ENCODE data around the gene PTHLH.

Gene PTHLH

GRCh38 chr12:27972721-27973120 is at the start of gene PTHLH:
Gene PTHLH, minus strand, starts transcription at chr12:27972733. Its CDS starts 3,239 bp downstream, at chr12:27969494.
- H3K27ac ChIP-seq (ENCODE audit: low read depth, low read length) = no peak within 1 kb of the TSS
- H3K36me3 ChIP-seq (ENCODE audit: control insufficient read depth in 1 of 2, insufficient read depth in 2 of 2, low read length in 2 of 2) = no peaks in the 10 kb centered on the region
- H3K4me1 ChIP-seq (ENCODE audit: control insufficient read depth in 1 of 2, insufficient read depth in 2 of 2, low read length in 2 of 2) = peaks cover 14 to 15% of the 10 kb centered on the region in 2 donors
- H3K9me3 ChIP-seq (ENCODE audit: control insufficient read depth in 1 of 2, low read length in 2 of 2) = no peaks in the 10 kb centered on the region
- H3K4me3 ChIP-seq (ENCODE audit: low read depth in 1 of 2, low read length in 2 of 2) = no peak within 1 kb of the TSS
- no peak within 1 kb of the TSS for H3K9ac ChIP-seq (ENCODE audit: low read depth in 1 of 2, low read length in 2 of 2)
- H3K27me3 ChIP-seq (ENCODE audit: control insufficient read depth in 1 of 2, insufficient read depth in 2 of 2, low read length in 2 of 2) = peaks cover 69 to 81% of the 10 kb centered on the region in 2 donors

DNA sequence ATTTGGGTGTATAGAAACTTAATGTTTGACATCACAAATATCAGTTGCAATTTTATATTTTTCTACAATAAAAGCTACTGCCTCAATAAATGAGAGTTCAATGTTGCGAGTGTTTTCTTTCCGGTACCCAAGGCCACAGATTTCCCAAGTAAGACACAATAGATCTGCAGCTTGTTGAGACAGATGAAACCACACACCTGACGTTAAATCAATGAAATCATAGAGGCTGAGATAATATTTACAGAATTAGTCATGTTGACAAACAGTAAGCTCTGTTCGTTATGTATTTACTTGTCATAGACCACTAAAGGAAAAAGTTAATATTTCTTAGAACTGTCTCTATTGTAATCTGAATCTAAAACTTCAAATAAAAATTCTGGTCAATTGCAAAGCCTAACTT is 49.2 kb upstream of the PTHLH start:
- Histone ChIP-seq H3K36me3 (ENCODE audit: control insufficient read depth in 1 of 2, insufficient read depth in 2 of 2, low read length in 2 of 2) (no peaks in the 10 kb centered on the region), H3K27ac (ENCODE audit: low read depth, low read length) (no peak overlapping the region), H3K9ac (ENCODE audit: low read depth in 1 of 2, low read length in 2 of 2) (no peak overlapping the region), H3K4me1 (ENCODE audit: control insufficient read depth in 1 of 2, insufficient read depth in 2 of 2, low read length in 2 of 2) (no peaks in the 10 kb centered on the region), H3K4me3 (ENCODE audit: low read depth in 1 of 2, low read length in 2 of 2) (no peak overlapping the region), H3K27me3 (ENCODE audit: control insufficient read depth in 1 of 2, insufficient read depth in 2 of 2, low read length in 2 of 2) (no peaks in the 10 kb centered on the region), H3K9me3 (ENCODE audit: control insufficient read depth in 1 of 2, low read length in 2 of 2) (no peaks in the 10 kb centered on the region)

DNA sequence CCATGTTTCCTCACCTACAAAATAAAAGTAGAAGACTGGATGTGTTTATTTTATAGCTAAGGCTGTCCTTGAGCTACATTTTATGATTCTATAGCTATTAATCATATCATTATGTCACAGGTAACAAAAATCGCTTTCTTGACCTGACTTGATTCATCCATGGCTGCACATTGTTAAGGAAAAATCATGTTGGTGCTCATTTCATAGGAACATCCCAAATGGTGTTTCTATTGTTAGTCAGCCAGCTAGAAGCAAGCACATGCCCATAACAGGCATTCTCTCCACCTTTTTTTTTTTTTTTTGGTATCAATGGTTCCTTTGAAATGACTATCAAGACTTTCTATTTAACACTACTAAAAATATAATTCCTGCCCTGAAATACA is 45.3 kb upstream of the PTHLH start:
- H3K27ac ChIP-seq (ENCODE audit: low read depth, low read length) = no peak overlapping the region

DNA sequence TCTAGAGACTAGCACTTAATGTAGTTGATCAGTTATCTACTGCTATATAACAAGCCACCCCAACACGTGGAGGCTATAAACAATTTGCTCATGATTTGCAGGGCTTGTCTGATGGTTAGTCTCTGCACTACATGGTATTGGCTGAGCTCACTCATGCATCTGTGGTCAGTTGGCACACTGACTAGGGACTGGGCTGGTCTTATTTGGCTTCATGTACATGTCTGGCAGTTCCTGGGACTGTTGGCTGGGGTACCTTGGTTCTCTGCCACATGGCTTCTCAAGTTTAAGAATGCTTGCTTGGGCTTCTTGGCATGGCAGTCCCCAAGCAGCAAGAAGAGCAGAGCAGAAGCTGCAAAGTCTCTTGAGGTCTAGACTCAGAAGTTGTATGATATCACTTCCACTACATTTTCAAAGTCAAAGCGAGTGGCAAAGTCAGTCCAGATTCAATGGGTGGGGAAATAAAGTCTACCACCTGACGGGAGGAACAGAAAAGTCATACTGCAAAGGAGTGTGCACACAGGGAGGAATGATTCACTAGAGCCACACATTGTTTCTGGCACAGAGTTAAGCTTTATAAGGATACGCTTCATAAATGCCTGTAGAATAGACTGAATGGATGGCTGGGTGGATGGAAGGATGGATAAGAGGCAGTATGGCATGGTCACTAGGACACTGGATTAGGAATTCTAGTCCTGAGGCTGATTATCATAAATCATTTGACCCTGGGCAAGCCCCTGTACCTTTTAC is 44.8 kb upstream of the PTHLH start:
- Histone ChIP-seq H3K4me1 (ENCODE audit: control insufficient read depth in 1 of 2, insufficient read depth in 2 of 2, low read length in 2 of 2) (no peaks in the 10 kb centered on the region), H3K27ac (ENCODE audit: low read depth, low read length) (no peak overlapping the region), H3K9ac (ENCODE audit: low read depth in 1 of 2, low read length in 2 of 2) (no peak overlapping the region), H3K4me3 (ENCODE audit: low read depth in 1 of 2, low read length in 2 of 2) (no peak overlapping the region), H3K36me3 (ENCODE audit: control insufficient read depth in 1 of 2, insufficient read depth in 2 of 2, low read length in 2 of 2) (no peaks in the 10 kb centered on the region), H3K27me3 (ENCODE audit: control insufficient read depth in 1 of 2, insufficient read depth in 2 of 2, low read length in 2 of 2) (no peaks in the 10 kb centered on the region), H3K9me3 (ENCODE audit: control insufficient read depth in 1 of 2, low read length in 2 of 2) (no peaks in the 10 kb centered on the region)

More for the DNA sequence above, 45.3 kb upstream of the PTHLH start:
- Histone ChIP-seq H3K9ac (ENCODE audit: low read depth in 1 of 2, low read length in 2 of 2) (no peak overlapping the region), H3K4me3 (ENCODE audit: low read depth in 1 of 2, low read length in 2 of 2) (no peak overlapping the region), H3K9me3 (ENCODE audit: control insufficient read depth in 1 of 2, low read length in 2 of 2) (no peaks in the 10 kb centered on the region), H3K4me1 (ENCODE audit: control insufficient read depth in 1 of 2, insufficient read depth in 2 of 2, low read length in 2 of 2) (no peaks in the 10 kb centered on the region), H3K27me3 (ENCODE audit: control insufficient read depth in 1 of 2, insufficient read depth in 2 of 2, low read length in 2 of 2) (no peaks in the 10 kb centered on the region), H3K36me3 (ENCODE audit: control insufficient read depth in 1 of 2, insufficient read depth in 2 of 2, low read length in 2 of 2) (no peaks in the 10 kb centered on the region)

- no peak overlapping the region for H3K27ac ChIP-seq (ENCODE audit: low read depth, low read length)
- H3K27me3 ChIP-seq (ENCODE audit: control insufficient read depth in 1 of 2, insufficient read depth in 2 of 2, low read length in 2 of 2) = no peaks in the 10 kb centered on the region
- H3K9ac ChIP-seq (ENCODE audit: low read depth in 1 of 2, low read length in 2 of 2) = no peak overlapping the region
- H3K4me1 ChIP-seq (ENCODE audit: control insufficient read depth in 1 of 2, insufficient read depth in 2 of 2, low read length in 2 of 2) = no peaks in the 10 kb centered on the region
- H3K36me3 ChIP-seq (ENCODE audit: control insufficient read depth in 1 of 2, insufficient read depth in 2 of 2, low read length in 2 of 2) = no peaks in the 10 kb centered on the region
- H3K9me3 ChIP-seq (ENCODE audit: control insufficient read depth in 1 of 2, low read length in 2 of 2) = no peaks in the 10 kb centered on the region
- no peak overlapping the region for H3K4me3 ChIP-seq (ENCODE audit: low read depth in 1 of 2, low read length in 2 of 2)
Observed at GRCh38 chr12:28015165-28015564, 42.6 kb upstream of the PTHLH start.

- Histone ChIP-seq H3K9ac (ENCODE audit: low read depth in 1 of 2, low read length in 2 of 2) (no peak overlapping the region), H3K4me1 (ENCODE audit: control insufficient read depth in 1 of 2, insufficient read depth in 2 of 2, low read length in 2 of 2) (no peaks in the 10 kb centered on the region), H3K4me3 (ENCODE audit: low read depth in 1 of 2, low read length in 2 of 2) (no peak overlapping the region), H3K9me3 (ENCODE audit: control insufficient read depth in 1 of 2, low read length in 2 of 2) (no peaks in the 10 kb centered on the region), H3K36me3 (ENCODE audit: control insufficient read depth in 1 of 2, insufficient read depth in 2 of 2, low read length in 2 of 2) (no peaks in the 10 kb centered on the region), H3K27me3 (ENCODE audit: control insufficient read depth in 1 of 2, insufficient read depth in 2 of 2, low read length in 2 of 2) (no peaks in the 10 kb centered on the region), H3K27ac (ENCODE audit: low read depth, low read length) (no peak overlapping the region)
Observed at GRCh38 chr12:28014196-28014595, 41.7 kb upstream of the PTHLH start.

DNA sequence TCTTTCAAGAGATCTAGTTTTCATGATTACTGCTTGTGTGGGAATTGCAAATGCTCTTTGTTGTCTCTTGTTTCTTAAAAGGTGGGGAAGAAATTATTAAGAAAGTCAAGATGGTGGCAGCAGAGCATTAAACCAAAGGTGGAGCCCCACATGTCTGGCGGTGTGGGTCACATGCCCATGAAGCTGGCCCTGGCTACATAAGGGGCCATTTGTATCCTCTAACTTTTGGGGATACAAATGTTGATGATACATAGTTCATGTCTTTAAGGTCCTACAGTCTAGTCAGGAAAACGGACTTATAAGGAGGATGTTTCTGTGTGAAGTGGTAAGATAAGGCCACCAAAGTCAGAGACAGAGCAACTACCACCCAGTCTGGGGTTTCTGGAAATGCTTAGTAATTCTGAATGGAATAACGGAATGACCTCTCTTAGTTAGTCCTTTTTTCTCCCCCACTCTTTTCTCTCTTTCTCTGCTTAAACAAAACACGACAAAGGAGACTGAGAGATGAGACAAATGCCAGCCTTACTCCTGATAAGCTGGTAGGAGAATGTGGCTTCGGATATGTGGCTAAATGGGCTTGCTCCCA is 39.9 kb upstream of the PTHLH start:
- Histone ChIP-seq H3K36me3 (ENCODE audit: control insufficient read depth in 1 of 2, insufficient read depth in 2 of 2, low read length in 2 of 2) (no peaks in the 10 kb centered on the region), H3K27me3 (ENCODE audit: control insufficient read depth in 1 of 2, insufficient read depth in 2 of 2, low read length in 2 of 2) (no peaks in the 10 kb centered on the region), H3K9me3 (ENCODE audit: control insufficient read depth in 1 of 2, low read length in 2 of 2) (no peaks in the 10 kb centered on the region), H3K4me1 (ENCODE audit: control insufficient read depth in 1 of 2, insufficient read depth in 2 of 2, low read length in 2 of 2) (no peaks in the 10 kb centered on the region), H3K27ac (ENCODE audit: low read depth, low read length) (no peak overlapping the region), H3K9ac (ENCODE audit: low read depth in 1 of 2, low read length in 2 of 2) (no peak overlapping the region), H3K4me3 (ENCODE audit: low read depth in 1 of 2, low read length in 2 of 2) (no peak overlapping the region)

GRCh38 chr12:28010036-28010435 is 37.5 kb upstream of the PTHLH start:
- Histone ChIP-seq H3K36me3 (ENCODE audit: control insufficient read depth in 1 of 2, insufficient read depth in 2 of 2, low read length in 2 of 2) (no peaks in the 10 kb centered on the region), H3K9ac (ENCODE audit: low read depth in 1 of 2, low read length in 2 of 2) (no peak overlapping the region), H3K9me3 (ENCODE audit: control insufficient read depth in 1 of 2, low read length in 2 of 2) (no peaks in the 10 kb centered on the region), H3K27ac (ENCODE audit: low read depth, low read length) (no peak overlapping the region), H3K4me1 (ENCODE audit: control insufficient read depth in 1 of 2, insufficient read depth in 2 of 2, low read length in 2 of 2) (no peaks in the 10 kb centered on the region), H3K4me3 (ENCODE audit: low read depth in 1 of 2, low read length in 2 of 2) (no peak overlapping the region), H3K27me3 (ENCODE audit: control insufficient read depth in 1 of 2, insufficient read depth in 2 of 2, low read length in 2 of 2) (no peaks in the 10 kb centered on the region)

- H3K27ac ChIP-seq (ENCODE audit: low read depth, low read length) = no peak overlapping the region
- H3K4me3 ChIP-seq (ENCODE audit: low read depth in 1 of 2, low read length in 2 of 2) = no peak overlapping the region
- no peaks in the 10 kb centered on the region for H3K27me3 ChIP-seq (ENCODE audit: control insufficient read depth in 1 of 2, insufficient read depth in 2 of 2, low read length in 2 of 2)
- no peaks in the 10 kb centered on the region for H3K4me1 ChIP-seq (ENCODE audit: control insufficient read depth in 1 of 2, insufficient read depth in 2 of 2, low read length in 2 of 2)
- no peaks in the 10 kb centered on the region for H3K36me3 ChIP-seq (ENCODE audit: control insufficient read depth in 1 of 2, insufficient read depth in 2 of 2, low read length in 2 of 2)
- no peak overlapping the region for H3K9ac ChIP-seq (ENCODE audit: low read depth in 1 of 2, low read length in 2 of 2)
- H3K9me3 ChIP-seq (ENCODE audit: control insufficient read depth in 1 of 2, low read length in 2 of 2) = no peaks in the 10 kb centered on the region
Observed at GRCh38 chr12:27999970-28000369, 27.4 kb upstream of the PTHLH start.

GRCh38 chr12:27999521-27999920 is 27.0 kb upstream of the PTHLH start:
- no peaks in the 10 kb centered on the region for H3K4me1 ChIP-seq (ENCODE audit: control insufficient read depth in 1 of 2, insufficient read depth in 2 of 2, low read length in 2 of 2)
- H3K4me3 ChIP-seq (ENCODE audit: low read depth in 1 of 2, low read length in 2 of 2) = no peak overlapping the region
- H3K9ac ChIP-seq (ENCODE audit: low read depth in 1 of 2, low read length in 2 of 2) = no peak overlapping the region
- no peaks in the 10 kb centered on the region for H3K9me3 ChIP-seq (ENCODE audit: control insufficient read depth in 1 of 2, low read length in 2 of 2)
- H3K27ac ChIP-seq (ENCODE audit: low read depth, low read length) = no peak overlapping the region
- no peaks in the 10 kb centered on the region for H3K36me3 ChIP-seq (ENCODE audit: control insufficient read depth in 1 of 2, insufficient read depth in 2 of 2, low read length in 2 of 2)
- no peaks in the 10 kb centered on the region for H3K27me3 ChIP-seq (ENCODE audit: control insufficient read depth in 1 of 2, insufficient read depth in 2 of 2, low read length in 2 of 2)

Data from duodenal mucosa (tissue), 2 donors.